Lung (tissue), 12 donors: ENCODE data around the gene NEUROD1. TPM values are rescaled to one million over a fixed set of nuclear protein-coding genes. Genes with fewer than 3 reads are reported as not detected.

Experiments used
- ATAC-seq: fragments of 200-7000 bp; cut with Tn5 transposase; one replicate; pipeline ENCODE4 v1.9.1; 2020; ENCODE audit warnings: moderate number of reproducible peaks; ENCODE audit not compliant: insufficient read depth, low FRiP score
- DNase-seq, 3 donors: peaks; one replicate each; pipeline ENCODE4 v3.0.0-alpha.2; 2013 to 2017
- H3K27ac ChIP-seq, 2 donors: one replicate each; pipeline ENCODE4 v1.5.1; 2013; ENCODE audit warnings: mild to moderate bottlenecking in 2 of 2, moderate library complexity in 2 of 2, control low read depth in 1 of 2, inconsistent platforms in 1 of 2, low read depth in 1 of 2, low read length in 1 of 2
- H3K27me3 ChIP-seq, 3 donors: one replicate each; pipeline ENCODE4 v1.5.1; 2013; ENCODE audit warnings: low read length in 2 of 3; ENCODE audit not compliant: control insufficient read depth in 3 of 3, insufficient read depth in 3 of 3
- H3K36me3 ChIP-seq, 4 donors: one replicate each; pipeline ENCODE4 v1.5.1; 2013; ENCODE audit warnings: low read length in 4 of 4, mild to moderate bottlenecking in 1 of 4, moderate library complexity in 1 of 4; ENCODE audit not compliant: control insufficient read depth in 4 of 4, insufficient read depth in 4 of 4
- H3K4me1 ChIP-seq, 5 donors: one replicate each; pipeline ENCODE4 v1.5.1; 2013; ENCODE audit warnings: low read length in 5 of 5, mild to moderate bottlenecking in 2 of 5, moderate library complexity in 1 of 5; ENCODE audit not compliant: control insufficient read depth in 5 of 5, insufficient read depth in 5 of 5
- H3K4me3 ChIP-seq: one replicate; pipeline ENCODE4 v1.5.1; 2013; ENCODE audit warnings: mild to moderate bottlenecking, control low read depth, moderate library complexity
- H3K9ac ChIP-seq, 2 donors: one replicate each; pipeline ENCODE4 v1.5.1; 2013; ENCODE audit warnings: low read length in 2 of 2, control low read depth in 1 of 2; ENCODE audit not compliant: insufficient read depth in 1 of 2
- H3K9me3 ChIP-seq, 4 donors: one replicate each; pipeline ENCODE4 v1.5.1; 2013; ENCODE audit warnings: low read length in 3 of 4, mild to moderate bottlenecking in 1 of 4, moderate library complexity in 1 of 4; ENCODE audit not compliant: control insufficient read depth in 4 of 4, insufficient read depth in 3 of 4
- WGBS, 2 donors: extraction: QIAGEN DNeasy Blood & Tissue Kit; methylation state at CpG; one replicate each; pipeline ENCODE4 v1.1.7; 2013; 5-methylcytosine and 5-hydroxymethylcytosine counted together
- polyA plus RNA-seq, 2 donors: library from polyadenylated mRNA; stranded (reverse); fragments of 200-250 nt; gene quantifications; one replicate each; pipeline ENCODE4 v1.2.1, GENCODE V29; 2013
- total RNA-seq, 2 donors: library from RNA; depleted of rRNA in 1 of 2; stranded (reverse); fragments of >200 nt in 1 of 2; gene quantifications; one replicate each; pipeline ENCODE4 v1.2.1, GENCODE V29; 2014 to 2021
- TF ChIP-seq, protein P1 (sequence below): IDR thresholded peaks from 2 replicates; pipeline ENCODE4 v1.5.1; 2012; ENCODE audit warnings: mild to moderate bottlenecking; ENCODE audit errors: control extremely low read depth, extremely low read depth
- donor health status: control.
- donor health status: control.
- donor health status: Bipolar disorder and iron deficiency.
- donor health status: healthy.
- donor health status: DM: yes; HTN: yes; CAD: no.

Gene NEUROD1
- total and polyA plus RNA-seq, 4 donors: 0.82 TPM; not detected in 3

DNA sequence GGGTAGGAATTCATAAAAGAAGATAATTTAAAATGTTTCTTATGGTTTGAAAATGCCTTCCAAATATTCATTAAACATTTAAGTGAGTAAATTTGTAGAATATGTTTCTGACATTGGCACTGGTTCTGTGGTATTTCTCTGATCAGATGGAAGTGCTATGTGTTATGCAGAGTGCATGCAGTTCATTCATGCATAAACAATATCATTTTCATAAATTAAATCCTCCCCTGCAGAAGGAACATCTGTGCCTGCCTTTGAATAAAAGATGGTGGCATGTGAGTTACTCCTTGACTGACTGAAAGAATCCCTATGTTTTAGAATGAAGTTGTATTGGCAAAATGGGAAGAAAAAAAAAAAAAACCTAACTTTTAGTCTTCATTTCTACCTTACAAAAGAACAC, 5.9 kb downstream of the NEUROD1 start:
- H3K27me3 ChIP-seq: peaks cover 5 to 34% (median 19%) of the 10 kb centered on the region in 3 donors
- H3K9ac ChIP-seq: no peak overlapping the region
- H3K4me3 ChIP-seq: no peak overlapping the region
- no peaks in the 10 kb centered on the region for H3K4me1 ChIP-seq
- H3K9me3 ChIP-seq: peaks cover 0 to 11% (median 0%) of the 10 kb centered on the region in 4 donors
- no peaks in the 10 kb centered on the region for H3K36me3 ChIP-seq
- H3K27ac ChIP-seq: no peak overlapping the region
- TF ChIP-seq, protein P1, sequence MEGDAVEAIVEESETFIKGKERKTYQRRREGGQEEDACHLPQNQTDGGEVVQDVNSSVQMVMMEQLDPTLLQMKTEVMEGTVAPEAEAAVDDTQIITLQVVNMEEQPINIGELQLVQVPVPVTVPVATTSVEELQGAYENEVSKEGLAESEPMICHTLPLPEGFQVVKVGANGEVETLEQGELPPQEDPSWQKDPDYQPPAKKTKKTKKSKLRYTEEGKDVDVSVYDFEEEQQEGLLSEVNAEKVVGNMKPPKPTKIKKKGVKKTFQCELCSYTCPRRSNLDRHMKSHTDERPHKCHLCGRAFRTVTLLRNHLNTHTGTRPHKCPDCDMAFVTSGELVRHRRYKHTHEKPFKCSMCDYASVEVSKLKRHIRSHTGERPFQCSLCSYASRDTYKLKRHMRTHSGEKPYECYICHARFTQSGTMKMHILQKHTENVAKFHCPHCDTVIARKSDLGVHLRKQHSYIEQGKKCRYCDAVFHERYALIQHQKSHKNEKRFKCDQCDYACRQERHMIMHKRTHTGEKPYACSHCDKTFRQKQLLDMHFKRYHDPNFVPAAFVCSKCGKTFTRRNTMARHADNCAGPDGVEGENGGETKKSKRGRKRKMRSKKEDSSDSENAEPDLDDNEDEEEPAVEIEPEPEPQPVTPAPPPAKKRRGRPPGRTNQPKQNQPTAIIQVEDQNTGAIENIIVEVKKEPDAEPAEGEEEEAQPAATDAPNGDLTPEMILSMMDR: no peak
- DNase-seq (no peak), ATAC-seq (no peak)

DNA sequence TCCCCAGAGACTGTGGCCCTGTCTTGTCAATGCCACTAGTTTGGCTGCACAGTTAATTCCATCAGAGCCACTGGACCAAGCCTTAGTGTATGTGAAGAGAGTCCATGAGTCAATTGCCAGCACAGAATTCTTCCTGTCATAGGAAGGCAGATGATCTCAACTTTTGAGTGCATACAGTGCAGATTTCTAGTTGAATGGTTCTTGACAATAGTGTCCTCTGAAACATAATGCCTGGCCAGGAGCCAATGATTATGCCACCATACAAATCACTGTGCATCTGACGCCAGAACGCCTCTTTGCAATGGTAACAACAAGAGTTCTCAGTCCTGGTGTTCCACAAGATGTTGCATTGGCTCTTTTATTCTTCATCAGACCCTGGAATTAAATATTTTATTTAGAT, 7.1 kb downstream of the NEUROD1 start:
- WGBS, 2 donors: 33 to 47% methylated on average over 2 of the region's 2 CpGs
- Histone ChIP-seq H3K27ac (no peak overlapping the region), H3K9me3 (peaks cover 0 to 6% (median 0%) of the 10 kb centered on the region in 4 donors), H3K9ac (no peak overlapping the region), H3K27me3 (peaks cover 4 to 29% (median 7%) of the 10 kb centered on the region in 3 donors), H3K36me3 (no peaks in the 10 kb centered on the region), H3K4me1 (no peaks in the 10 kb centered on the region), H3K4me3 (no peak overlapping the region)
- no peak for DNase-seq
- no peak for ATAC-seq
- TF ChIP-seq, protein P1: no peak

DNA sequence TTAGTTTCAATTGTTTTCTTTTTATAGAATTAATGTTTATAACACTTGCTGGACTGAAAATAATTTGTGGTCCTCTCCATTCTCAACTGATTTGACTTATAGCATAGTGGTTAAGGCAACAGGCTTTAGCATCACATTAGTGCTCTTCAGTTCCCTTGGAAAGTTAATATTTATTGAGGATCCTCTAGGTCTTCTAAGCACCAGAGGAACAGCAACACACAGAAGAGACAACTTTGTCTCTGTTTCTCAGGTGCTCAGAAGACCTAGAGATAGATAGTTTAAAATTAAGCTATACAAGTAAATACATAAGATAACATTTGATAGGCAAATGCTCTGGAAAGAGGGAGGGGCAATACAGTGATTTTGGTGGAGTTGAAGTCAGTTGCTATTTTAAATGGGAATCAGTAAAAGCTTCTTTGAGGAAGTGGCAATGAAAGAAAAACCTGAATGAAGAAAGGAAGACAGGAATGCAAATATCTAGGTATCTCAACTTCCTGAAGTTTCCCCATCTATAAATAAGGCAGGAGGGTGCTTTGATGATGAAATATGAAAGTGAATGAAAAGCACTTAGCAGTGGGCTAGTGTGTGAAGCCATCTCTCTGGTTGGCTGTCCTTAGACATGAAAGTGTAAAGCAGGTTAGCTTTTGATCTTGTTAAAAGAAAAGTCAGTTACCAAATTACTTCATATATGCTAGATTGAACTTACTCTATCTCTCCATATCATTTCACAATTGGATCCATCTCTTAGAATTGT, 7.9 kb downstream of the NEUROD1 start:
- Histone ChIP-seq H3K4me1 (no peaks in the 10 kb centered on the region), H3K27ac (no peak overlapping the region), H3K27me3 (peaks cover 0 to 23% (median 7%) of the 10 kb centered on the region in 3 donors), H3K4me3 (no peak overlapping the region), H3K36me3 (no peaks in the 10 kb centered on the region), H3K9ac (no peak overlapping the region), H3K9me3 (no peaks in the 10 kb centered on the region)
- no peak for ATAC-seq
- DNase-seq: no peak
- TF ChIP-seq, protein P1: no peak

DNA sequence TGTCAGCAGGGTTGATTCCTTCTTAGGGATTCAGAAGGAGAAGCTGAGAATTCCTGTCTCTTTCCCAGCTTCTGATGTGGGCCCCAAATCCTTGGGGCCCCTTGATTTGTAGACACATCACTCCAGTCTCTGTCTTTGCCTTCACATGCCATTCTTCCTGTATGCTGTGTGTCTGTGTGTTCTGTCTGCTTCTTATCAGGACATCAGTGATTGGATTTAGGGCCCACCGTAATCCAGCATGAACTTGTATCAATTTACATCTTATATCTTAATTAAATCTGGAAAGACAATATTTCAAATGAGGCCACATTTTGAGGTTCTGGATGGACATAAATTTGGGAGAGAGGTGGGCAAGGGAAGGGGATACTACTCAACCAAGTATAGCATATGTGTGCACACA, 9.7 kb downstream of the NEUROD1 start:
- TF ChIP-seq, protein P1: no peak
- peaks cover 0 to 22% (median 0%) of the 10 kb centered on the region in 3 donors for H3K27me3 ChIP-seq

More for the DNA sequence above, 9.7 kb downstream of the NEUROD1 start:
- 88 to 97% methylated on average over 1 of the region's 1 CpG for WGBS, 2 donors
- no peaks in the 10 kb centered on the region for H3K36me3 ChIP-seq
- H3K4me1 ChIP-seq: no peaks in the 10 kb centered on the region
- H3K9ac ChIP-seq: no peak overlapping the region
- no peak overlapping the region for H3K27ac ChIP-seq
- ATAC-seq (no peak), DNase-seq (no peak)
- H3K9me3 ChIP-seq: peaks cover 0 to 9% (median 2%) of the 10 kb centered on the region in 4 donors
- H3K4me3 ChIP-seq: no peak overlapping the region
